GM13977 (cell line): Measurements from ENCODE around the gene ARHGAP22.

Experiments
- DNase-seq: peaks from one replicate; pipeline ENCODE4 v3.0.0; 2012; ENCODE audit warnings: low spot score
- CTCF ChIP-seq: IDR thresholded peaks from 2 replicates; pipeline ENCODE4 v1.5.1; 2012; ENCODE audit warnings: mild to moderate bottlenecking, control low read depth; ENCODE audit not compliant: insufficient read depth; ENCODE audit errors: extremely low read depth, missing control alignments
- in situ Hi-C: fragments of 300-500 bp; cut with MboI; formaldehyde crosslinking; loops from one replicate; pipeline ENCODE4 v1.12.0; 2022; ENCODE audit warnings: low sequenced_read_pairs, low pct_unique_long_range_greater_than_20kb, mixed read lengths, inconsistent platforms; ENCODE audit not compliant: unreplicated experiment

ARHGAP22 gene

DNA sequence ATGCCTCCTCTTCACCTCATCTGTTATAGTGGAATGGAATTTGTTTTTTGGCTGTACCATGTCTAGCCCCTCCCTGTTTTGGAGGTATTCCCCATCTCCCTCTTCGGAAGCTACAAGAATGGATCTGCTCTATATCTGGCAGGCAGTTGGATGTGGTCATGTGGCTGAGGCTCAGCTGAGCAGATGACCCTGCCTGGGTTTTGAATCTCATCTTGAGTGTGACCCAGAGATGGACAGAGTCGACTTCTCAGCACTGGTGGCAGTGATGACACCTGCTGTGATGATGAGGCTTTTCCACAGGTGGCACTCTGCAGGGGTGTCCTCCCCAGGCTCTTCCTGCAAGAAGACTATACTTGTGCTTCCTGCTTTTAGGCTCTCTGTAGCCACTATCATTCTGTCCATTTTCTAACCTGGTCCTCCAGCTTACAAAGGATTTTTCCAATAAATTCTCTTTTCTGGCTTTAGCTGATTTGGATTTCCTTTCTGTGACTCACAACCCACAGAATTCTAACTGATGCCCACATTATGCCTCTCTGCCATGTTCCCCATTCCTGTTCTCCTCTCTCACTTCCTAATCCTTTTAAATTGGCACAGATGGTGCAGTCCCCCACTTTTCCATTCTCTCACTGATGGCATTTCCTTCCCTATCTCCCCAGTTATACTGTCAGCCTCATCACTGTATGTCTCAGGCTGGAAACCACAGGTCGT, 7.5 kb upstream of the ARHGAP22 start:
- no peak for TF ChIP-seq CTCF
- DNase-seq = no peak
- in situ Hi-C loops = no loop called here

DNA sequence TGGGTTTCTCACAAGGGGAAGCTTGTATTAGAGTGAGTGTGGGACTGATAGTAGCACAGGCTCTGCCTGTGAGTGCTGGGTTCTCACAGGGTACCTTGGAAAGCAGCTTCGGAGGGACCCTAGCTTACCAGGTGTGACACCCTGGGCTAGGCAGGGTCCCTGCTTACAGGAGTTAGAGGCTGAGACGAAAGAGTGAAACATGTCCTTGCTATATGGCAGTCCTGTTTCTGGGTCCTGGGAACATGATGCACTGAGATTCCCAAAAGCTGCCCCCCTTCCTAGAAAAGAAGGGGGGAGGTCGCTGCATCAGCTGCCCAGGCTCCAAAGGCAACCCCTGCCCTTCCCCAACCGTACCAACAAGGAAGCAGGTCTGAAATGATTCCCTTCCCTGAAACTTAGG, 6.3 kb upstream of the ARHGAP22 start:
- TF ChIP-seq CTCF = no peak
- DNase-seq = no peak
- in situ Hi-C loops = no loop called here

- TF ChIP-seq CTCF = no peak
- in situ Hi-C loops = no loop called here
- no peak for DNase-seq
These were observed 5.8 kb upstream of the ARHGAP22 start for GRCh38 chr10:48610585-48611093.

DNA sequence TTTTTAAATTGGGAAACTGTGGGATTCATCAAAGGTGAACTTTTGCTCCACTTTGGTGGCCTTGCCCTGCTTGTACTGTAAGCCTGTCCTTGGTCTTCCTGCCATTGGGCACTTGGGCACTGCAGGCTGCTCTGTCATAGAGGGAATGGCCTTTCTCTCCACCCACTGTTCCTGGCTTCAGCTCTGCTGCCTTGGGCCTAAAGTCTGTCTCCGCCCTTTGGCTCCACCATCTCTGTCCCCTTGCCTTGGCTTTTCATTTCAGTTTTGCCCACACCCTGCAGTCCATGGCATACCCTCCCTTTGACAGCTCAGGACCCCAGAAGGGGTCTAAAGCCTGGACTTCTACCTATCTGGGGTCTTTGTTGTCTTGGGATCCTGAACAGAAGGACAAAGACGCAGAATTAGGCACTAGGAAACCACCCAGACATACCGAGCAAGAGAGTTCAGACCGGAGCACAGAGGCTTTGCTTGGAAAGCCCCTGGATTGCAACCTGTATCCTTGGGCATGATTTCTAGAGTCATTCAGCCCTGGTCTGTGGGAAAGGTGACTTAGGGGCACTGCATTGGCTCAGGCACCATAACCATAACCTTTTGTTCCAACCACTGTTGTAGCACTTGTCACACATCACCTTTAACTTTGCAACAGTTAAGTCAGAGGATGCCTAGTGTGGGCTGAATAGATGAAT, 5.2 kb upstream of the ARHGAP22 start:
- in situ Hi-C loops = no loop called here
- no peak for DNase-seq
- no peak for TF ChIP-seq CTCF

- TF ChIP-seq CTCF = no peak
- in situ Hi-C loops = no loop called here
- DNase-seq = no peak
These were observed 4.6 kb upstream of the ARHGAP22 start for GRCh38 chr10:48609441-48609840.

DNA sequence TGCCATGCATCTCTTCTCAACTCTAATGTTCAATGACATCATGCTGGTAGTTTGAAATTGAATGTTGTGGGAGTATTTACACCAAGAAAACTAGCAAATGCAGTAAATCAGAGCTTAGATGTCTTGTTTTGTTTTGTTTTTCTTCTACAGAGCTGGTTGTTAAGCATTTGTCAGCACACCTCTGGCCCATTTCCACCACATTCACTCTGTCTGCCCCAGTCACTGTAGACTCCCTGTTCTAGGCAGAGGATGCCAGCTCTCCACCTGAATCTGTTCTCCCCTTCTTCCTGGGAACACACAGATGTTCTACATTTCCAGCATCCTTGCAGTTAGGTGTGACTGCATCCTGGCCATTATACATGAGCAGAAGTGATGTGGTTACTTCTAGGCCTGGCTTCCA, 4.1 kb upstream of the ARHGAP22 start:
- in situ Hi-C loops = no loop called here
- no peak for DNase-seq
- TF ChIP-seq CTCF = no peak
